Uterus (tissue), 4 donors: ENCODE results near the gene B2M. TPM values are rescaled to one million over a fixed set of nuclear protein-coding genes. Genes with fewer than 3 reads are reported as not detected.

ENCODE experiments used
- DNase-seq, 2 donors: peaks; one replicate each; pipeline ENCODE4 v3.0.0-alpha.2; 2019 to 2020
- H3K27ac ChIP-seq, 2 donors: fragments of 200-600 bp; sonication (generic); 1 replicate in 1 of 2; 2 replicates in 1 of 2; pipeline ENCODE4 v1.5.1; 2016 to 2018
- H3K27me3 ChIP-seq, 2 donors: fragments of 200-600 bp; sonication (generic); one replicate each; pipeline ENCODE4 v1.5.1; 2018 to 2019; ENCODE audit warnings: control low read depth in 1 of 2
- H3K36me3 ChIP-seq, 2 donors: fragments of 200-600 bp; sonication (generic); one replicate each; pipeline ENCODE4 v1.5.1; 2019; ENCODE audit warnings: control low read depth in 1 of 2
- H3K4me1 ChIP-seq, 2 donors: fragments of 200-600 bp; sonication (generic); one replicate each; pipeline ENCODE4 v1.5.1; 2018 to 2019; ENCODE audit warnings: control low read depth in 1 of 2
- H3K4me3 ChIP-seq, 2 donors: fragments of 200-600 bp; sonication (generic); 1 replicate in 1 of 2; 2 replicates in 1 of 2; pipeline ENCODE4 v1.5.1; 2018 to 2019; ENCODE audit warnings: mild to moderate bottlenecking in 1 of 2
- H3K9me3 ChIP-seq, 2 donors: fragments of 200-600 bp; sonication (generic); one replicate each; pipeline ENCODE4 v1.5.1; 2019; ENCODE audit warnings: control low read depth in 1 of 2
- POLR2A ChIP-seq, 2 donors: fragments of 450-650 bp; IDR thresholded peaks; one replicate each; pipeline ENCODE4 v1.6.1; 2016; ENCODE audit warnings: antibody characterized with exemption in 2 of 2, mild to moderate bottlenecking in 1 of 2, moderate library complexity in 1 of 2
- intact Hi-C: fragments of 100-400 bp; cut with DNase I; formaldehyde crosslinking; loops from one replicate; pipeline ENCODE4 v1.15.1; 2023; ENCODE audit warnings: low total_unique reads
- total RNA-seq, 4 donors: library from RNA; depleted of rRNA in 3 of 4; stranded (reverse); fragments of >200 nt in 3 of 4; gene quantifications; one replicate each; pipeline versions ENCODE4 v1.1.0 to v1.2.4, GENCODE V29; 2014 to 2023
- TF ChIP-seq, protein P1 (sequence below), 4 experiments: fragments of 200-600 bp in 2 of 4; fragments of 450-650 bp in 2 of 4; sonication (generic) in 2 of 4; IDR thresholded peaks; one replicate each; pipeline ENCODE4 v1.5.1; 2016 to 2019; ENCODE audit warnings: antibody characterized with exemption in 4 of 4, mild to moderate bottlenecking in 2 of 4, moderate library complexity in 1 of 4
- donor health status: DM: yes; HTN: yes; CAD: no.

The B2M gene
- total RNA-seq, 4 donors from 2014 or later = 1,923 to 3,458 (median 2,385) TPM

DNA sequence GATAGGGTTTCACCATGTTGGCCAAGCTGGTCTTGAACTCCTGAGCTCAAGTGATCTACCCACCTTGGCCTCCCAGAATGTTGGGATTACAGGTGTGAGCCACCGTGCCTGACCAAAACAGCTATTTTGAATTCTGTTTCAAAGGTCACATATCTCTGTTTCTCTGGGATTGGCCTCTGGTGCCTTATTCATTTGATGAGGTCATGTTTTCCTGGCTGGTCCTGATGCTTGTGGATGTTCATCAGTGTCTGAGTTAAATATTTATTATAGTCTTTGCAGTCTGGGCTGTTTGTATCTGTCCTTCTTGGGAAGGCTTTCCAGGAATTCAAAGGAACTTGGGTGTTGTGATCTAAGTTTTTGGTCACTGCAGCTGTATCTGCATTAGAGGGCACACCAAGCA, 5.3 kb upstream of the B2M start:
- Histone ChIP-seq H3K9me3 (no peaks in the 10 kb centered on the region), H3K4me1 (peaks cover 0 to 5% of the 10 kb centered on the region in 2 donors), H3K27me3 (no peaks in the 10 kb centered on the region), H3K4me3 (no peak overlapping the region), H3K36me3 (no peaks in the 10 kb centered on the region), H3K27ac (no peak overlapping the region)
- DNase-seq = no peak
- TF ChIP-seq, protein P1, sequence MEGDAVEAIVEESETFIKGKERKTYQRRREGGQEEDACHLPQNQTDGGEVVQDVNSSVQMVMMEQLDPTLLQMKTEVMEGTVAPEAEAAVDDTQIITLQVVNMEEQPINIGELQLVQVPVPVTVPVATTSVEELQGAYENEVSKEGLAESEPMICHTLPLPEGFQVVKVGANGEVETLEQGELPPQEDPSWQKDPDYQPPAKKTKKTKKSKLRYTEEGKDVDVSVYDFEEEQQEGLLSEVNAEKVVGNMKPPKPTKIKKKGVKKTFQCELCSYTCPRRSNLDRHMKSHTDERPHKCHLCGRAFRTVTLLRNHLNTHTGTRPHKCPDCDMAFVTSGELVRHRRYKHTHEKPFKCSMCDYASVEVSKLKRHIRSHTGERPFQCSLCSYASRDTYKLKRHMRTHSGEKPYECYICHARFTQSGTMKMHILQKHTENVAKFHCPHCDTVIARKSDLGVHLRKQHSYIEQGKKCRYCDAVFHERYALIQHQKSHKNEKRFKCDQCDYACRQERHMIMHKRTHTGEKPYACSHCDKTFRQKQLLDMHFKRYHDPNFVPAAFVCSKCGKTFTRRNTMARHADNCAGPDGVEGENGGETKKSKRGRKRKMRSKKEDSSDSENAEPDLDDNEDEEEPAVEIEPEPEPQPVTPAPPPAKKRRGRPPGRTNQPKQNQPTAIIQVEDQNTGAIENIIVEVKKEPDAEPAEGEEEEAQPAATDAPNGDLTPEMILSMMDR (IDR thresholded peaks at IDR 0.05) = no peak
- no peak for TF ChIP-seq POLR2A (IDR thresholded peaks at IDR 0.05)
- intact Hi-C loops = no loop called here

DNA sequence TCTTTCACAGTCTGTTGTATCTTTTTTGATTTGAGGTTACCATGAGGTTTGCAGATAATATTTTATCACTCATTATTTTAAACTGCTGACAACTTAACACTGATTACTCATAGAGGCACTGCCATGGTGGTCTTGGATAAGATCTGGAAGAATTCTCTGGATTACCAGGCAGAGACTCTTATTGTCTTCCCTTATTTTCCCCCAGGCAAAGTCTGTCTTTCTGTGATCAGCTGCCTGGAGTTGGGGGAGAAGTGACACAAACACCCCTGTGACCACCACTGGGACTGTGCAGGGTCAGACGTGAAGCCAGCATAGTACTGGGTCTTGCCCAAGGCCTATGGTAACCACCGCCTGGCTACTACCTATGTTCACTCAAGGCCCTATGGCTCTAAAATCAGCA, 4.9 kb upstream of the B2M start:
- Histone ChIP-seq H3K36me3 (no peaks in the 10 kb centered on the region), H3K27me3 (no peaks in the 10 kb centered on the region), H3K9me3 (no peaks in the 10 kb centered on the region), H3K27ac (no peak overlapping the region), H3K4me1 (peaks cover 0 to 5% of the 10 kb centered on the region in 2 donors), H3K4me3 (no peak overlapping the region)
- intact Hi-C loops = no loop called here
- no peak for DNase-seq
- no peak for TF ChIP-seq POLR2A (IDR thresholded peaks at IDR 0.05)
- TF ChIP-seq, protein P1 (IDR thresholded peaks at IDR 0.05) = no peak

DNA sequence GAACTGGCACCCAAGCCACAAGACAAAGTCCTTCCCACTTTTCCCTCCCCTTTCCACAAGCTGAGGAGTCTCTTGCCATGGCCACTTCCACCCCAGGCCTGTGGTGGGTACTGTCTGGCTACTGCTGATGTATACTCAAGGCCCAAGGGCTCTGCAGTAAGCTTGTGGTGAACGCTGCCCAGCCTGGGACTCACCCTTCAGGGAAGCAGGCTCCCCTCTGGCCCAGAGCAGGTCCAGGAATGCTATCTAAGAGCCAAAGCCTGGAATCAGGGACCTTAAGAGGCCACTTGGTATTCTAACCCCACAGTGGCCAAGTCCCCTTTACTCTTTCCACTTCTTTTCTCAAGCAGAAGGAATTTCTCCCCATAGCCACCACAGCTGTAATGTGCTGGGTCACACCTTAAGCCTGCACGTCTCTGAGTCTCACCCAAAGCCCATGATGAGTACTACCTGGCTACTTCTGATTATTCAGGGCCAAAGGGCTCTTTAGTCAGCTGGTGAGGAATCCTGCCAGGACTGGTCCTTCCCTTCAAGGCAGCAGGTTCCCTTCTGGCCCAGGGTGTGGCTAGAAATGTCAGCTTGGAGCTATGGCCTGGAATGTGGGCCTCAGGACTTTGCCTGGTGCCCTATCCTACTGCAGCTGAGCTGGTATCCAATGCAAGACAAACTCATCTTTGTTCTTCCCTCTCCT, 4.2 kb upstream of the B2M start:
- intact Hi-C loops = no loop called here
- Histone ChIP-seq H3K4me1 (peaks cover 0 to 5% of the 10 kb centered on the region in 2 donors), H3K27me3 (no peaks in the 10 kb centered on the region), H3K27ac (no peak overlapping the region), H3K36me3 (no peaks in the 10 kb centered on the region), H3K4me3 (no peak overlapping the region), H3K9me3 (no peaks in the 10 kb centered on the region)
- no peak for DNase-seq
- TF ChIP-seq POLR2A (IDR thresholded peaks at IDR 0.05) = no peak
- TF ChIP-seq, protein P1 (IDR thresholded peaks at IDR 0.05) = no peak

DNA sequence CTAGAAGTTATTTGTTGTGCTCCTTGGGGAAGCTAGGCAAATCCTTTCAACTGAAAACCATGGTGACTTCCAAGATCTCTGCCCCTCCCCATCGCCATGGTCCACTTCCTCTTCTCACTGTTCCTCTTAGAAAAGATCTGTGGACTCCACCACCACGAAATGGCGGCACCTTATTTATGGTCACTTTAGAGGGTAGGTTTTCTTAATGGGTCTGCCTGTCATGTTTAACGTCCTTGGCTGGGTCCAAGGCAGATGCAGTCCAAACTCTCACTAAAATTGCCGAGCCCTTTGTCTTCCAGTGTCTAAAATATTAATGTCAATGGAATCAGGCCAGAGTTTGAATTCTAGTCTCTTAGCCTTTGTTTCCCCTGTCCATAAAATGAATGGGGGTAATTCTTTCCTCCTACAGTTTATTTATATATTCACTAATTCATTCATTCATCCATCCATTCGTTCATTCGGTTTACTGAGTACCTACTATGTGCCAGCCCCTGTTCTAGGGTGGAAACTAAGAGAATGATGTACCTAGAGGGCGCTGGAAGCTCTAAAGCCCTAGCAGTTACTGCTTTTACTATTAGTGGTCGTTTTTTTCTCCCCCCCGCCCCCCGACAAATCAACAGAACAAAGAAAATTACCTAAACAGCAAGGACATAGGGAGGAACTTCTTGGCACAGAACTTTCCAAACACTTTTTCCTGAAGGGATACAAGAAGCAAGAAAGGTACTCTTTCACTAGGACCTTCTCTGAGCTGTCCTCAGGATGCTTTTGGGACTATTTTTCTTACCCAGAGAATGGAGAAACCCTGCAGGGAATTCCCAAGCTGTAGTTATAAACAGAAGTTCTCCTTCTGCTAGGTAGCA, 851 bp upstream of the B2M start:
- intact Hi-C loops = no loop called here
- TF ChIP-seq POLR2A (IDR thresholded peaks at IDR 0.05) = no peak
- TF ChIP-seq, protein P1 (IDR thresholded peaks at IDR 0.05) = peak in 3 of 4 experiments; percentile 20 to 35 (median 27)
- peaks cover 0 to 5% of the 10 kb centered on the region in 2 donors for H3K4me1 ChIP-seq
- DNase-seq = peak in 1 of 2 donors; percentile 30
- H3K9me3 ChIP-seq = no peaks in the 10 kb centered on the region
- H3K4me3 ChIP-seq = peak overlapping the region; percentile 86 to 97
- H3K27ac ChIP-seq = peak overlapping the region; percentile 99 to 100
- H3K36me3 ChIP-seq = no peaks in the 10 kb centered on the region
- H3K27me3 ChIP-seq = no peaks in the 10 kb centered on the region
